IPS-11a (cell line): Measurements from ENCODE around the gene MEGF11.
"Not testable (repeated sequence)": the region's sequence is repeated elsewhere in the genome, so short reads cannot be mapped to it uniquely, and the experiment has no call there.

Experiments
- H3K4me3 ChIP-seq: one replicate; pipeline ENCODE4 v1.5.1; 2013; ENCODE audit warnings: low read depth, low read length, control low read depth

MEGF11 gene

DNA sequence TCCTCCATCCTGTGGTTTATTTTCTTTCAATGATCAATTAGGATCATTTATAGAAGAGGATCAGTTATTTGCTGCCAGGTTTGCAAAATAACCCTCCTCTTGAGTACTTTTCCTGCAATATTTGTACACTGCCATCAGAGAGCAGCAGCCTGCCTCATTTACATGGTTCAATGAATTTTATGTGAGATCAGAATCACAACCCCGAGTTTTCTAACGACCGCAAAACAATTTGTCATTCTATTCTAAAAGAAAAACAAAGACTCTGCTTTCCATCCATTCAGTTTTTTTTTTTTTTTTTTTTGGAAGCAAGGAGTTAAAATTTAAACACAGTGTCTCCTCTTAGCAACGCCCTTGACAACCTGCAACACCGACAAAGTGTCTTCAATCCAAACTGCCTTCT, 237.4 kb downstream of the MEGF11 start:
- H3K4me3 ChIP-seq, result no peak overlapping the region

DNA sequence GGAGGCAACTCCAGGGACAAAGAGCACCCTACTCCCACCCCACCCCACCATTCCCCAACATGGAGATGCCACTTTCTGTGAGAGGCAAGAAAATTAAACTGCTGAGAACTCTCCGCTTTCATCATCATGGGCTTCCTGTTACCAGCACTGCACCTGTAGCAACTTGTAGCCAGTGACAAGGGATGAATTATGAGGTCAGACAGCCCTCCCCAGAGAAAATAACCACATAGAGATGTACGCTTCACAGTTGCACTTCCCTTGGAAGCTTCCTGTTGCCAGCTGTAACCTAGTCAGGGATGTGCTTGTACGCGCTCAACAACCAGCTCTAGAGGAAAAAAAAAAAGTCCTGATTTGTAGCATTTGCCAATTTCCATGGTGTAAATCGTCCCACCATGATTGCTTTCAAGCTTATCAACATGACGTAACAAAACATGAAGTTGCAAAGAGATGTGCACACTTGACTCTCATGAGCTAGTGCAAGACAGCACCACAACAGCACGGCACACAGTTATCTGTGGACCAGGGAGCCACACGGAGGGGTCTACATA, 238.8 kb downstream of the MEGF11 start:
- H3K4me3 ChIP-seq, result no peak overlapping the region

DNA sequence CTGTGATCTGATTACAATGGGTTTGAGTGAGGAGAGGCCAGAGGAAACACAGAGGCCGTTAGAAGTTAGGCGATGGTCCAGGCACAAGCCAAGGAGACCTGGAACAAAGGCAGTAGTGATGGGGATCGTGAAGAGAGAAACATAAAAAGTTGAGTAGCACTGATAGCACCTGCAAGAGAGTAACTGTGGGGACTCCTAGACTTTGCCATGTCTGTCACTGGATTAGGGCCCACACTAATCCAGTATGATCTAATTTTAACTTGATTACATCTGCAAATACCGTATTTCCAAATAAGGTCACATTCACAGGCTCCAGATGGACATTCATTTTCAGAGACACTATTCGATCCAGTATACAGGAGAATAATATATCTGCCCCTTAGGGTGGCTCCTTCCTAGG, 239.5 kb downstream of the MEGF11 start:
- H3K4me3 ChIP-seq, result no peak overlapping the region

DNA sequence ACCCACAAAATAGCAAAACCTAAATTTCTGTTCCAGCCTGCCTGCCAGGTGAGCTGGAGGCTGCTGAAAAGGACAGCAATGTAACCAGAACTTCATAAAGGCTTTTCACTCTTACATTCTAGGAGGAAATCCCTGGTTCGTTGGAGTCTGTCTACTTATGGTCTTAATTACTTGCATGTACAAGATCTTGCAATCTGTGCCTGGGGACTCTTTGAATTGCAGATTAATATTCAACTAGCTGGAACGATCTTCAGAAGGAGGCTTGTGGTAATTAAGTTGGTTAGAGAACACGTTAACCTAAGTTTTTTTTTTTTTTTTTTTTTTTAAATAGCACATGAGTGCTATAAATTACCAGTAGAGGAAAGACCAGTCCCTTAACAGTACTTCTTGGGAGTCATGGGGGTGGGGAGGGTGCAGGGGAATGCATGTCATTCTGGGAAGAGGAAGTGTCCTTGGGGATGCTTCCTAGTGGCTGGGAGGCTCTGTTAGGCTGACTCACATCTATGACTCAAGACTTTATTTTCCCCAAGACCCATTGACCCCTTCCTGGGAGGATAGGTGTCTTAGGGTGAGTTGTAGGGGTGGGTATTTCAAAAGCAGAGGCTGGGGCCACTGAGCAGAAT, 244.5 kb downstream of the MEGF11 start:
- no peak overlapping the region for H3K4me3 ChIP-seq

DNA sequence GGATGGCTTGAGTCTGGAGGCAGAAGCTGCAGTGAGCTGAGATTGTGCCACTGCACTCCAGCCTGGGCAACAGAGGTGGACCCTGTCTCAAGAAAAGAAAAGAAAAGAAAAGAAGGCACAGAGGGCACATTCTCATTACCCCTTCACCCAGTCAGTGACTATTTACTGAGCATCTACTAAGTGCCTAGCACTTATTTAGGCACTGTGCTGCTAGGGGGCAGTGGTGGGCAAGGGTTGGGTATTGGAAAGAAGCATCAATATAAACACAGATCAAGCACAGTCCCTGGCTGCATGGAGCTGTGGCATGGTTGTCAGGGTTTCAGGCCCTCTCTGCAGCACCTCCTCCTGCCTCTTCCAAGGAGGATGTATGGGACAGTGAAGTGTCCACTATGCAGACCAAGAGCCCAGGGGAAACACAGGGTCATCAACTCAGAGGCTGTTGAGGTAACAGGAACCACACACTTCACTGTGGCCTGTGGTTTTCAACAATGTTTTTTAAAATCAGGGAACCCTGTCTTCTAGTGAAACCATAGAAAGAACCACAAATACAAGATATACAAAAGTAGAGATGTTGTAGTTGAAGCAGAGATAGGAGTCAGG, 245.8 kb downstream of the MEGF11 start:
- no peak overlapping the region for H3K4me3 ChIP-seq

DNA sequence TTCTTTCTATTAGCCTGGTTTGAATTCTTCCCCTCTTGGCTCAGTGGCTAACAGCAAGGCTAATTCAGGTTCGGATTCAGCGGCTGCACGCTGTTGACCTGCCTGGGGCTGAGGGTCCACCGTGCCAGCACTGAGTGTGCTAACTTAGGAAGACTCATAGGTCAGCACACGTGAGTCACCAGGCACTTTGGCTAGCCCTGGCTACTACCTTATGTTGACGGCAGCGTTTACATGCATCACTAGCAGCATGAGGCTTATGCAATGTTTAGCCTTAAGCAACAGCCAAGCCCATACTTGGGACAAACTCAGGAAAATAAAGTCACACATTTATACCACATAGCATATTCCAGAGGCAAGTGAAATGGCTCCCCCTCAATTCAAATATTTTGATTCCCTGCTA, 246.6 kb downstream of the MEGF11 start:
- H3K4me3 ChIP-seq, result no peak overlapping the region

DNA sequence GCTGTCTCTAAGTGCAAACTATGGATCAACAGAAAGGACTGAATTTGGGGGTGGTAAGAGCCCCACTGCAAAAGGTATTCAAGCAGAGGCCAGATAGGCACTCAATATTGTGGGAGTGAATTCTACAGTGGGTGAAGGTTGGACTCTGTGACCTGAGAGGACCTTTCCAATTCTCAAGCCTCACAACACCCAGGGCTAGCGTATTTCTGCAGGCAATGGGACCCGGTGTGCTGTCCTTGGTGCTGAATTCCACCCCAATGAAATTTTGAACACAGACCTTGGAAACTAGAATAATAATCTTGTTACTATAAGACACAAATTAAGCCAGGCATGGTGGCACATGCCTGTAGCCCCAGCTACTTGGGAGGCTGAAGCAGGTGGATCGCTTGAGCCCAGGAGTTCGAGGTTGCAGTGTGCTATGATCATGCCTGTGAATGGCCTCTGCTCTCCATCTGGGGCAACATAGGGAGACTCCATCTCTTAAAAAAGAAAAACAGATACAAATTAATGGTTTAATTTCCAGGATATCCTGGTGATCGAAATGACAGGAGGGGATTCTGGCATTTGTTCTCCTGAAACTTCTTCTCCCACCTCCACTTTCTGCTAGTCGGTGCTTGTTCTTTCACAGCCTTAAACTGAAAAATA, 248.8 kb downstream of the MEGF11 start:
- H3K4me3 ChIP-seq, result no peak overlapping the region

DNA sequence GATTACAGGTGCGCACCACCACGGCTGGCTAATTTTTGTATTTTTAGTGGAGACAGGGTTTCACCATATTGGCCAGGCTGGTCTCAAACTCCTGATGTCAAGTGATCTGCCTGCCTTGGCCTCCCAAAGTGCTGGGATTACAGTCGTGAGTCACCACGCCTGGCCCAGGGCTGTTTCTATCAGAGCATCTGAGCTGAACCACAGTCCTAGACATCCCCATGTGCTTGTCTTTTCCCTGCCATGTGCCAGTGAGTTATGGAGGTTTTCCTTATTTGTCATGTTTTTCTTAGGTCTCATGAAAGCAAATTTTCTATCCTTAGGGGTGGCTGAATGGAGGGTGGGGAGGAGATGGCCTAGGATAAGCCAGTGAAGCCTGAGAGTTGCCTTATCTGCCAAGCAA, 250.4 kb downstream of the MEGF11 start:
- H3K4me3 ChIP-seq, result not testable (repeated sequence)

DNA sequence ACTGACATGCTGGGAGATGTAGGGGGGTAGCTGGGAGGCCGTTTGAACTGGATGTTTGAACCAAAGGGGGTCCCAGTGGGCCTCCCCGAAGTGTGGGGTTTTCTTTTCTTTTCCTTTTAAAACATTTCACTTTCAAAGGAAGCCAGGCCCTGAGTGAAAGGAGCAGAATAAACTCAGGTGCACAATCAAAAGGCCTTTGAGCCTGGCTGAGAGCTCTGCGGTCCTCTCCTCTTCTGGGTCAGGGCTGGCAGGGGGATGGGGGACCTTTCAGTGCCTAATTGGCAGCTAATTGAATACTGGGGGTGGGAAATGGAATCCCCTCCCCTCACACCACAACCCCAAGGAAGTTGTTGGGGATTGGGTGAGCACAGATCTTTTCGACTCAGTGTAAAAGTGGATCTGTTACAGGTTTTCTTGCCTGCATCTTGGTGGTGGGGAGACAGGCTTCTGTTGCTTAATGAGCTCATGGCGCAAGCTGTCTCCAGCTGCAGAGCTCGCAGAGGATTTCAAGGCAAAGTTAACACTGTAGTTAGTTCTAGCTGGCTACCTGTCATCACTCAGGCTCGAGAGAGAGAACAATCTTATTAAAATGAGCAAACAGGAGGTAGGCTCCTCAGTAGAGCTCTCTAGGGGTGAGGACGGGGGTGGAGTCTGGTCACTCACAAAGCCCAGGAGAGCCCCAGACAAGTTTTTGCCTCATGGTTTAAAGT, 251.7 kb downstream of the MEGF11 start:
- no peak overlapping the region for H3K4me3 ChIP-seq

DNA sequence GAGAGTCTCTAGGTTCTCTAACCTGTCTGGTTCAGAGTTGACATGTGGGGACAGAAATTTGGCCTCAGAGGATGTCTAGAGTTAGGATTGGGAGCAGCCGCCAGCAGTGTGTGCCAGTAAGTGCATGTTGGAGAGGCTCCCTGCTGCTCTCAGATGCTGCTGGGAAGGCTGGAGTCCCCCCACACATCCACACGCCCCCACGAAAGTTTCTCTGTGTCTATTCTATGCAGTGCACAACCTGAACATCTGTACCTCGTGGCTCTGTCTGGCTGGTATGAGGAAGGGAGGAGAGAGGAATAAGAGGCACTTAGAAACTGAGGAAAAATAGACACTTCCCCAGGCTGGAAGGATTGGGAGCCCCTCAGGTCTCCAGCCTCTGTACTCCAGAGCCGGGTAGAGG, 252.5 kb downstream of the MEGF11 start:
- no peak overlapping the region for H3K4me3 ChIP-seq

DNA sequence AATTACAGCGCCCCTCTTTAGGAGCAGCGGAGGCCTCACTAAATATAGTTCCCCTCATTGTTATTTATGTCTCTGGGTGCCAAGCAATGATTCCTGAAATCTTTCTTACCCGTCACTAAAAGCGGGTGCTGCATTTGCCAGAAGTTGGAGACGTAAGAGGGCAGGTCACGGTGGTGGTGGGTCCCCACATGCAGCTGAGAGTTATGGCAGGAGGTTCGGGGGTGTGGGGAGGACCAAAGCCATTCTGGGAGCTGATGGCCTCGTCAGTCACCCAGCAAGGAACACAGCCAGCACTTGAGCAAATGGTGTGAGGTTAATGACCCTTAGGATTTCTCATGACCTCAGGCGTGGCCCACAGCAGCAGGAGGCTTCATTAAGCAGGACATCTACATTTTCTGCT, 255.1 kb downstream of the MEGF11 start:
- no peak overlapping the region for H3K4me3 ChIP-seq

DNA sequence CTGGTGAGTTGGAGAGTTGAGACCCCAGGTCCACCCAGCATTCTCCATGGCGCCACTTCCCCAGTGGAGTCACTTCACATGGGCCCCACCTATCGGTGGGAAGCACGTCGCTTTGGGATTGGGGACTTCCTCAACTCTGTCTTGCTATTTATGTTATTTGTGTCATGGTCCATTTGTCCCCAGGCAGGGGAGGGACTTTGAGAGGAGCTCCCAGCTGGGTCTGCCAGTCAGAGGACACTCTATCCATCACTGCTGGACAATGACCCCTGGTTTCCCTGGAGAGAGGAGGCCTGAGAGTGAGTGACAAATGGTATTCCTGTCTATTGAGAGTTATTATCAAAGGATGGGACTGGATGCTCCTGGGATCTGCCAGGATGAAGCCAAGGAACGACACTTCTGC, 256.6 kb downstream of the MEGF11 start:
- no peak overlapping the region for H3K4me3 ChIP-seq

DNA sequence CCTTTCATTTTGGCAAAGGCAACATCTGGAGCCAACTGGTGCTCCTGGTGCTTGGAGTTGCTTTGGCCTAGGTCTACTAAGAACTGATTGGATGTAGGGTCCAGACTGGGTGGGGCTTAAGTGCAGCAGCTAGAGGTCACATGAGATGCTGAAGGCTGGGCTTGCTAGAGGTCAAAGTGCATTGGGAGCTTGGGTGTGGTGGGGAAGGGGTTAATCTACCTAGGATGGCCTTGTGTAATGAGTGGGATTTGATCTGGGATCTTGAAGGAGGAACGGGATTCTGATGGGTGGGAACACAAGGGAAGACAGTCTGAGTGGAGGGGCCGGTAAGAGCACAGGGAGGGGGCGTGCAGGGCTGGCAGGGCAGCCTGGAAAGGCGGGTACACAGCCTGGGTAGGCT, 258.7 kb downstream of the MEGF11 start:
- no peak overlapping the region for H3K4me3 ChIP-seq

DNA sequence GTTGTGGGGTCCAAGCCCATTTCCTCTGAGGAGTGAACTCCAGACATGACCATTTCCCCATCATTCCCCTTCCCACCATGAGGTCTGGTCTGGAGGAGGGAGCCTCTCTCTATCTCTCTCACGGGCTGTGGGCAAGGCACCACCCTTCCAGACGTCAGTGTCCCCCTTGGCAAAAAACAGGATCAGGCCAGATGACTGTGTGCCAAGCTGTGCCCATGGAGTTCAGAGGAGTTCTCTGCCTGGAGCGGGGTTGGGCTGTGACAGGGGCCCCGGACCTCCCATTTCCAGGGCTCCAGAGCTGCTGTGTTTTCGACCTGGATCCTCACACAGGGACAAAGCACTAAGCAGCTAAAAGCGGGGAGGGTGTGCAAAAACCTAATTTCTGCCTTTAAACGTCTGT, 259.8 kb downstream of the MEGF11 start:
- no peak overlapping the region for H3K4me3 ChIP-seq

DNA sequence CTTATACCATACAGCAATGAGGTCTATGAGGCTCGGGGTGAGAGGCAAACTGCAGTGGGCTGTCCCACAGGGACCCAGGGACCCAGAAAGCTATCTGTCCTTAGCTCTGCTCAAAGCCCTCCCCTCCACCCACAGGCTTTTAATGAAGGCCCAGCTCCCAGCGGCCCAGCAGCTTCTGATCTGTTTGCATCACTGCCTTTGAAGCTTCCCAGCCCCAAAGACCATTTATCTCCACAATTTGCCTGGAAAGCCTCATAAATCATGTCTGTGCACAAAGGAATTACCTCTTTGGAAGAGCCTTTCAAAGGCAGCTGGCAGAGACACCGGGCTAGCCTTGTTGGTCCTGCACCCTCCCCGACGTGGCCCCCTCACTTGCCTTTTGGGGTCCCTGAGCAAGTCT, 260.3 kb downstream of the MEGF11 start:
- H3K4me3 ChIP-seq, result no peak overlapping the region

DNA sequence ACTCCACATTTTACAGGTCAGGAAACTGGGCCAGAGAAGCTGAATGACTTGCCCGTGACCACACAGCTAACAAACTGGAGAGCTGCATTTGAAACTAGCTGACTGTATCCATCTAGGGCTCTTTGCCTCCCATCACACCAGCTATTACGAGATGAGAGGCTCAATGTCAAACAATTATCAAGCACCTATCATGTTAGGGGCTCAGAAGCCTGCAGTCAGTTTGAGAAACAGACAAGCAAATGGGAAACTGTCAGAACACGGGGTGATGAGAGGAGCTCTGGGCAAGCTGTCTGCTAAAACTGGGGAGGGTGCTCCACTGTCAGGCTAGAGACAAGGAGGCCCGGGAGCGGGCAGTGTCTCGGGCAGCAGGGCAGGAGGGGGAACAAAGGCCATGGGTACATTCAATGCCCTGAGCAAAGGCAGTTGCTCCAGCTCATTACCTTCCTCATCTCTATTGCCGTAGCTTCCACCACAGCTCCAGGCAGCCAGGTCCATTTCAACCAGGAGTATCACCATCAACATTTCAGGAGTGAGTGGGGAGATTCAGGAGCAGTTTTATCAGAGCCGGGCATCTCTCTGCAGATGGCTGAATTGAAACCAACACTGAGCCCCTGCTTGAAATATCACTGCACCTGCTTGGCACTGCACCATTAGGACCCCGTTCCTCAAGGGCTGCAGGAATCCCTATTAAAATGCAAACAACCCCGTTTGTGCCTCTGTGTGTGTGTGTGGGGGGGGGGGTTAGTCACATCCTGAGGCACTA, 261.6 kb downstream of the MEGF11 start:
- no peak overlapping the region for H3K4me3 ChIP-seq

DNA sequence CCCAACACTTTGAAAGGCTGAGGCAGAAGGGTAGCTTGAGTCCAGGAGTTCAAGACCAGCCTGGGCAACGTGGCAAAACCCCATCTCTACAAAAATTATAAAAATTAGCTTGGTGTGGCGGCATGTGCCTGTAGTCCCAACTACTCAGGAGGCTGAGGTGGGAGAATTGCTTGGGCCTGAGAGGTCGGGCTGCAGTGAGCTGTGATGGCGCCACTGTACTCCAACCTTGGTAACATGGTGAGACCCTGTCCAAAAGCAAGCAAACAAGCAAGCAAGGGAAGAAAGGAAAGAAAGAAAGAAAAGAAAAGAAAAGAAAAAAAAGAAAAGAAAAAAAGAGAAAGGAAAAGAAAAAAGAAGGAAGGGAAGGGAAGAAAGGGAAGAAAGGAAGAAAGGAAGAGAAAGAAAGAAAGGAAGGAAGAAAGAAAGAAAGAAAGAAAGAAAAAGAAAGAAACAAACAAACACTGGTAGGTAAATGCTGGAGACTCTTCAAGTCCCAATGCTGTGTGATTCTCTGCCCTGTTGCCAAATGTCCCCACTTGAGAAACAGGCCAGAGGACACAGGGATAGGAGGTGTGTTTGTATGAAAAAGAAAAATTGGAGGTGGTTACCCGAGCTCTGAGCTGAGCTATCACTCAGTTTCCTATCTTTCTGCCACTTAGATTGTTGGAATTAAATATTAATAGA, 263.1 kb downstream of the MEGF11 start:
- no peak overlapping the region for H3K4me3 ChIP-seq

DNA sequence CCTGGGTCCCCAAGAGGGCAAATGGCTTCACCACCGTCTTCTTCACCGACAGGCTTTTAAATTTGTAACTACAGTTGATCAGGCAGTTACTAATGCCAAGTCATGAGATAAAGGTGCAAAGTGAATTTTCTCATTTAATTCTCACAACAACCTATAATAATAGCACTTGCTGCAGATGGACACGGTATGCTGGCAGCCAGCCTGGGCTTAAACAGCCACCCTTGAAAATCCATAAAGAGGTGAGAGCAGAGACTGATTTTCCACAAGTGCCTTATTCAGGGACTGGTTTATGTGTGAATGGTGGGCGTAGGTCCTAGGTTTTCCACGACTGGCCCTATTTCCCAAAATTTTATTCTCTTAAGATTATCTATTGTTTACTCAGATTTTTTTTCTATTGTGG, 266.4 kb downstream of the MEGF11 start:
- H3K4me3 ChIP-seq, result no peak overlapping the region

DNA sequence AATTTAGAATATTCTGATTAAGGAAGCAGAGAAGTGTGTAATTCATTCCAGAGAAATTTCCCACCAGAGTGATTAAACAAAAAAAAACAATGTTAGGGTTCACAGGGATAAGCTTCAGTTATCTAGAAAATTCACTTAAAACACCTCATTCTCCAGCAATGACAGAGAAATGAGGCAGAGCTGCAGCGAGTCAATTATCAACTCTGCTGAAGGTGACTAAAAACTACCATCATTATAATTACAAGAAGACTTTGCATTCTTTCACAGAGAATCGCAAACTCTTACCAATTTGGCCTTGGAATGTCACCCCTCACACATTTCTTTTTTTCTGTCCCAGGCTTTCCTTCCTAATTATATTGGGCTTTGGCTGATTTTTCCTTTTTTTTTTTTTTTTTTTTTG, 267.1 kb downstream of the MEGF11 start:
- no peak overlapping the region for H3K4me3 ChIP-seq

DNA sequence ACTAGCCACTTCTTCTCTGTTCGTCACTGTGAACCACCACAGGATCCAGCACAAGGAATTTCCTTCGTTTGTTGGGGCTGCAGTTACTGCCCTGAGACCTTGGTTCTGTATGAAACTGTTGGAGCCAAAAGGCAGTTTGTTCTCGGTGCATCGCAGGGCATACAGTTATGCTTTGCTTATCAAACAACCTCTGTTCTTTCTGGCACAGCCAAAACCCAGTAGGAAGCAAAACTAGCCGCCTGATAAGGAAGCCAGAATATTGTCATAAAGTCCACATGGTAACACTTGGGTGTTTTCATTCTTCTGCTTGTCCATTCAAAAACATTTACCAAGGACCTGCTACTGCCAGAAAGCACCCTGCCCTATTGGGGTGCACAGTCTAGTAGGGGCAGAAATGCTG, 268.2 kb downstream of the MEGF11 start:
- H3K4me3 ChIP-seq, result no peak overlapping the region
